NB4 (cell line): ENCODE measurements around the gene TNFSF13B.

ENCODE experiments used
- MYC ChIP-seq: IDR thresholded peaks from 2 replicates; pipeline ENCODE4 v1.6.1; 2011; ENCODE audit warnings: low read depth, low read length
- POLR2A ChIP-seq: IDR thresholded peaks from 2 replicates; pipeline ENCODE4 v1.6.1; 2011; ENCODE audit warnings: mild to moderate bottlenecking; ENCODE audit not compliant: insufficient read length; ENCODE audit errors: extremely low read depth
- TF ChIP-seq, protein P1 (sequence below): IDR thresholded peaks from one replicate; pipeline ENCODE4 v1.5.1; 2012; ENCODE audit warnings: low read depth, low read length

DNA sequence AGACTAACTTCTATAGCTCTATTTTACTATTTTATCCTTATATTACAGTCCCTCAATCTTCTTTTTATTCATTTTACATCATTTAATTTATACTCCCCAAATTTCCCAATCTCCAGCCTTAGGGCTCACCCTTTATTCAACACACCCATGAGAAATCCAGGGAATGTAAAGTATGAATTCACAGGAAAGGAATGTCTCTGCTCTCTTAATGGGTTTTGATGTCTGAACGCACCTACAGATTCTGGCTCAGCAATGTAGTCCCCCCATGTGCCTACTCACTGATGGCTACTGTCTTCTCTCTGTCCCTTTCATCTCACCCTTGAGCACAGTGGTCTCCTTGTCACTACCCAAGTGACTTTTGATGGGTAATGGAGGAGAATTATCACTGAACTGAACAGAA lies 32.8 kb downstream of the TNFSF13B start:
- TF ChIP-seq POLR2A (no peak), MYC (no peak)
- TF ChIP-seq, protein P1, sequence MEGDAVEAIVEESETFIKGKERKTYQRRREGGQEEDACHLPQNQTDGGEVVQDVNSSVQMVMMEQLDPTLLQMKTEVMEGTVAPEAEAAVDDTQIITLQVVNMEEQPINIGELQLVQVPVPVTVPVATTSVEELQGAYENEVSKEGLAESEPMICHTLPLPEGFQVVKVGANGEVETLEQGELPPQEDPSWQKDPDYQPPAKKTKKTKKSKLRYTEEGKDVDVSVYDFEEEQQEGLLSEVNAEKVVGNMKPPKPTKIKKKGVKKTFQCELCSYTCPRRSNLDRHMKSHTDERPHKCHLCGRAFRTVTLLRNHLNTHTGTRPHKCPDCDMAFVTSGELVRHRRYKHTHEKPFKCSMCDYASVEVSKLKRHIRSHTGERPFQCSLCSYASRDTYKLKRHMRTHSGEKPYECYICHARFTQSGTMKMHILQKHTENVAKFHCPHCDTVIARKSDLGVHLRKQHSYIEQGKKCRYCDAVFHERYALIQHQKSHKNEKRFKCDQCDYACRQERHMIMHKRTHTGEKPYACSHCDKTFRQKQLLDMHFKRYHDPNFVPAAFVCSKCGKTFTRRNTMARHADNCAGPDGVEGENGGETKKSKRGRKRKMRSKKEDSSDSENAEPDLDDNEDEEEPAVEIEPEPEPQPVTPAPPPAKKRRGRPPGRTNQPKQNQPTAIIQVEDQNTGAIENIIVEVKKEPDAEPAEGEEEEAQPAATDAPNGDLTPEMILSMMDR: no peak
